Natural killer cell (primary cell): Measurements from ENCODE around the gene DIP2C. TPM values are rescaled to one million over a fixed set of nuclear protein-coding genes. Genes with fewer than 3 reads are reported as not detected.

Experiments used
- ATAC-seq, 3 donors: fragments of 150-1000 bp in 2 of 3; fragments of 200-7000 bp in 1 of 3; cut with Tn5 transposase; 1 replicate in 1 of 3; 2 replicates in 2 of 3; pipeline ENCODE4 v1.10.0; 2021; ENCODE audit warnings: mild to moderate bottlenecking in 2 of 3, moderate library complexity in 2 of 3
- DNase-seq, 2 donors: peaks; one replicate each; pipeline versions ENCODE4 v3.0.0 to v3.0.0-alpha.2; 2013 to 2021; ENCODE audit warnings: mixed read lengths in 1 of 2
- H3K27ac ChIP-seq: one replicate; pipeline ENCODE4 v1.5.1; 2013; ENCODE audit warnings: mild to moderate bottlenecking, low read length
- H3K27me3 ChIP-seq: one replicate; pipeline ENCODE4 v1.6.1; 2013; ENCODE audit warnings: low read length; ENCODE audit not compliant: control insufficient read depth, insufficient read depth
- H3K36me3 ChIP-seq: one replicate; pipeline ENCODE4 v1.6.1; 2013; ENCODE audit warnings: low read length; ENCODE audit not compliant: control insufficient read depth, insufficient read depth
- H3K4me1 ChIP-seq: one replicate; pipeline ENCODE4 v1.6.1; 2013; ENCODE audit warnings: low read length; ENCODE audit not compliant: control insufficient read depth, insufficient read depth
- H3K4me3 ChIP-seq: one replicate; pipeline ENCODE4 v1.5.1; 2013; ENCODE audit warnings: low read length
- H3K9me3 ChIP-seq: one replicate; pipeline ENCODE4 v1.6.1; 2013; ENCODE audit warnings: low read length; ENCODE audit not compliant: control insufficient read depth, insufficient read depth
- H3K27ac Mint-ChIP-seq, 2 donors: one replicate each; pipeline ENCODE4 v1.8.0; 2022; ENCODE audit warnings: mild to moderate bottlenecking in 2 of 2, mixed read lengths in 2 of 2, moderate library complexity in 1 of 2
- H3K27me3 Mint-ChIP-seq, 2 donors: one replicate each; pipeline ENCODE4 v1.8.0; 2022; ENCODE audit warnings: low read depth in 2 of 2, mixed read lengths in 2 of 2
- H3K36me3 Mint-ChIP-seq: one replicate; pipeline ENCODE4 v1.8.0; 2022; ENCODE audit warnings: mixed read lengths
- H3K4me1 Mint-ChIP-seq, 2 donors: one replicate each; pipeline ENCODE4 v1.8.0; 2022; ENCODE audit warnings: mixed read lengths in 2 of 2
- H3K4me3 Mint-ChIP-seq: one replicate; pipeline ENCODE4 v1.8.0; 2022; ENCODE audit warnings: mild to moderate bottlenecking, moderate library complexity, mixed read lengths
- H3K9me3 Mint-ChIP-seq, 2 donors: one replicate each; pipeline ENCODE4 v1.8.0; 2022; ENCODE audit warnings: mixed read lengths in 2 of 2
- CTCF ChIP-seq: fragments of 200-600 bp; IDR thresholded peaks from one replicate; pipeline ENCODE4 v1.8.0; 2022; ENCODE audit warnings: antibody characterized with exemption
- WGBS: methylation state at CpG from one replicate; pipeline ENCODE4 v1.1.7; 2013; ENCODE audit warnings: missing lambda C conversion rate; ENCODE audit not compliant: insufficient coverage; 5-methylcytosine and 5-hydroxymethylcytosine counted together
- intact Hi-C: fragments of 100-400 bp; cut with micrococcal nuclease; formaldehyde crosslinking; loops from one replicate; pipeline ENCODE4 v1.14.2; 2022
- total RNA-seq, 4 donors: library from RNA; stranded (reverse); fragments of 120-200 nt in 1 of 4; gene quantifications; one replicate each; pipeline versions ENCODE4 v1.2.3 to v1.2.4, GENCODE V29; 2013 to 2022

Gene DIP2C
- total RNA-seq, 3 donors from 2014 or later (not counting 1 experiment from before 2014, with no cell fraction given) = 1.5 to 5.8 (median 3.8) TPM

- Histone ChIP-seq H3K27ac (no peak overlapping the region), H3K27me3 (no peaks in the 10 kb centered on the region), H3K36me3 (no peaks in the 10 kb centered on the region), H3K9me3 (no peaks in the 10 kb centered on the region), H3K4me3 (no peak overlapping the region), H3K4me1 (no peaks in the 10 kb centered on the region)
- Mint-ChIP-seq H3K9me3 (no peaks in the 10 kb centered on the region), H3K27me3 (peaks cover 9% of the 10 kb centered on the region in 2 donors), H3K27ac (no peak overlapping the region), H3K4me1 (no peaks in the 10 kb centered on the region), H3K4me3 (no peak overlapping the region), H3K36me3 (no peaks in the 10 kb centered on the region)
- intact Hi-C loops = no loop called here
- DNase-seq (no peak), ATAC-seq (no peak)
- WGBS = 92% methylated on average over 26 of the region's 26 CpGs
- no peak for TF ChIP-seq CTCF
These were observed 18.5 kb downstream of the DIP2C start for GRCh38 chr10:670990-671389.

GRCh38 chr10:670038-670437 is 19.4 kb downstream of the DIP2C start:
- no peaks in the 10 kb centered on the region for H3K36me3 Mint-ChIP-seq
- ATAC-seq = no peak
- no peaks in the 10 kb centered on the region for H3K4me1 ChIP-seq
- no peak overlapping the region for H3K4me3 ChIP-seq
- WGBS = 90% methylated on average over 19 of the region's 19 CpGs
- TF ChIP-seq CTCF = no peak
- H3K9me3 ChIP-seq = no peaks in the 10 kb centered on the region
- H3K4me3 Mint-ChIP-seq = no peak overlapping the region
- no peaks in the 10 kb centered on the region for H3K9me3 Mint-ChIP-seq
- H3K27ac ChIP-seq = no peak overlapping the region
- intact Hi-C loops = no loop called here
- no peaks in the 10 kb centered on the region for H3K36me3 ChIP-seq
- H3K4me1 Mint-ChIP-seq = no peaks in the 10 kb centered on the region
- peaks cover 6 to 9% of the 10 kb centered on the region in 2 donors for H3K27me3 Mint-ChIP-seq
- no peaks in the 10 kb centered on the region for H3K27me3 ChIP-seq
- no peak overlapping the region for H3K27ac Mint-ChIP-seq
- no peak for DNase-seq

GRCh38 chr10:668786-669485 is 20.5 kb downstream of the DIP2C start:
- Mint-ChIP-seq H3K9me3 (no peaks in the 10 kb centered on the region), H3K27me3 (peaks cover 6% of the 10 kb centered on the region in 2 donors), H3K36me3 (no peaks in the 10 kb centered on the region), H3K4me3 (no peak overlapping the region), H3K4me1 (no peaks in the 10 kb centered on the region), H3K27ac (no peak overlapping the region)
- ATAC-seq (no peak), DNase-seq (no peak)
- no peaks in the 10 kb centered on the region for H3K9me3 ChIP-seq
- no peaks in the 10 kb centered on the region for H3K36me3 ChIP-seq
- WGBS = 96% methylated on average over 15 of the region's 17 CpGs
- no peaks in the 10 kb centered on the region for H3K27me3 ChIP-seq
- TF ChIP-seq CTCF = no peak
- no peak overlapping the region for H3K4me3 ChIP-seq
- intact Hi-C loops = no loop called here
- H3K4me1 ChIP-seq = no peaks in the 10 kb centered on the region
- no peak overlapping the region for H3K27ac ChIP-seq
